HG02623 (cell line): Measurements from ENCODE around the gene PHLPP1.

ENCODE experiments used
- ATAC-seq: cut with Tn5 transposase; IDR thresholded peaks from one replicate; pipeline ENCODE4 v1.9.1; 2021; ENCODE audit warnings: moderate library complexity; ENCODE audit not compliant: unreplicated experiment

PHLPP1 gene

GRCh38 chr18:62717169-62717924 is 2.0 kb downstream of the PHLPP1 start:
- no peak for ATAC-seq

DNA sequence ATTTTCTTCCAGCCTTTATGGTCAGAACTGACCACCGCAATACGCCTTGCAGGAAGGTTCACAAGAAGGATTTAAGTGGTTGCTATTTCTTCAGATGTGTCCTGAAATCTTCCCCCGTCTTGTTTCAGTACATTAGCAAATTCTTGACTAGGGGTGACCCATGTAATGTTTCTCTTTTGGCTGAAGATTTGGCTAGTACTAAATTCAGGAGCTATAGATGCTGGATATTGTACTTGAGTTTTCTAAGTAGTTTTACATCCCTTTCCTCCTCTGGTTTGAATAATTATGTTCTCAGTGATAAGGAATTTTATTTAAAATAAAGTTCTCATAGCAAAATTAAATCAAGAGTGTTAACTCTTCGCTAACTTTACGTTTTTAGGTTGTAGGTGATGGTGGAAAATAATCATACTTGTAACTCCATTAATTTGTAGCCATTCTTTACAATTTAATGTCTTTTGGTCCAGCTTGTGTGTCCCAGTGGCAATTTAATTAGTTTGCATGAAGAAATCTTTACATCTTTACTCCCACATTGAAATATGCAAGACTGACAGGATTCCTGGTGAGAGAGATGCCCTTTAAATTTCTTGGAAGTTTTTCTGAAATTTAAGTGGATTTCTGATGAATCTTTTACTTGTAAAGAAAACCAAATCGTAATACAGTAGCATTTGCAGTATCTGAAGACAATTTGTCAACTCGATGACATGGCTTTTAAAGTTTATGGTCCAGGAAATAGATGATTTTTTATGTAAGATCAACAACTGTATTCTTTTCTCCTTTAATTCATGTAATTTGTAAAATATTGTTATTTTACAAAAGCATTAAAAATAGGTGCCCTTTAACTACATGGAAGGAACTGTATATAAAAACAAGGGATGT is 2.8 kb downstream of the PHLPP1 start:
- ATAC-seq, result no peak

DNA sequence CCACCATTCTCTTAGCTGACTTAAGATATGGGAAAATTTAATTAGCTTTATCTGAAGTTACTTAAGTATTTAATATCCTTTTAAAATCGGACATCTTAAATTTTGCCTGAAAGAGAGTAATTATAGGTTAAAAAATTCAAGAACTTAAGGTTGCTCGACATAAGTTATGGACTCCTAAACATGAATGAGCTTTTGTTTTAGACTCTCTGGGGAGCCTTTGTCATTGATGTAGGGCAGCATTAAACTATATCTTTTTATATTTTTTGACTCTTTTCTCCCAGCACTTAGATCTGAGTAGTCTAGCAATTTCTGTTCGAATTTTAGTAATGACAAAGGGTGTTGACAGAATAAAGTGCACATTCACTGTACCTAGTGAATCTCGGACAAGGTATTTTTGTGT is 4.7 kb downstream of the PHLPP1 start:
- ATAC-seq, result no peak

- ATAC-seq, result no peak
These were observed 5.6 kb downstream of the PHLPP1 start for GRCh38 chr18:62720766-62721613.

GRCh38 chr18:62721839-62722795 is 6.8 kb downstream of the PHLPP1 start:
- ATAC-seq, result no peak

DNA sequence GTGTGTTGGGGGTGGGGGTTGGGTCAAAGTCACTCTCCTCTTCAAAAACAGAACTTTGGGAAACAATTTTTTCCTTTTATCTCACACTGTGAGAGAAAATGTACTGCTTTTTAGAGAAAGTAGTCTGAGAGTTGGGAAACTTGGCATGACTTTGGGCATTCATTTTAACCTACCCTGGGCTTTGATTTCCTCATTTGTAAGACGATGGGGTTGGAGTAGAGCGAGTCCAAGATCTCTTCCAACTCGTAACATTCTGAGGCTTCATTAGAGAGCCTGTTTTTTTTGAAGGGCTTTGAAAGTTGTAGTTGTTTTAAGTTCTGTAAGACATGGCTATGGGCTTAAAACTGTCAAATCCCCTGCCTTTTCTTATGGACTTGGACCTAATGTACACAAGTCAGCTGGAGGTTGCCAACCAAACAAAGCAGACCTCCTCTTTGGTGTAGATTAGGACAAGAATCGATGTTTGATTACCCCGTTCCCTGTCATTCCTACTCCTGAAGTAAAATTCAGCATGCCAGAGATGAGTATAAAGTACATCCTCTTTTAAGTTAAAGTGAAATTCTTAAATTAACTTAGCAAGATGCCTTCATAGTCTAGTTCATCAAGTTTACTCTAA is 8.4 kb downstream of the PHLPP1 start:
- ATAC-seq, result no peak

- no peak for ATAC-seq
These were observed 10.6 kb downstream of the PHLPP1 start for GRCh38 chr18:62725896-62726295.

GRCh38 chr18:62728254-62728653 is 12.9 kb downstream of the PHLPP1 start:
- no peak for ATAC-seq

- peak; percentile 89 for ATAC-seq
These were observed 14.4 kb downstream of the PHLPP1 start for GRCh38 chr18:62729487-62730386.

DNA sequence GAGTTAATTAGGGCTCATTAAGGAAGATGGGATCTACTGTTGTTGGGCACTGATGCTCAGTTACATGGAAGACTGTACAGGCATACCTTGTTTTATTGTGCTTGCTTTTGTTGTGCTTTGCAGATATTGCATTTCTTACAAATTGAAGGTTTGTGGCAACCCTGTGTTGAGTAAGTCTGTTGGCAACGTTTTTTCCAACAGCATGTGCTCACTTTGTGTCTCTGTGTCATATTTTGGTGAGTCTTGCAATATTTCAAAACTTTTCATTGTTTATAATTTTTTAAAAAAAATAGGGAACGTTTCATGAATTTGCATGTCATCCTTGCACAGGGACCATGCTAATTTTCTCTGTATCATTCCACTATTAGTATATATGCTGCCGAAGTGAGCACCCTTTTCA is 15.6 kb downstream of the PHLPP1 start:
- ATAC-seq, result no peak

DNA sequence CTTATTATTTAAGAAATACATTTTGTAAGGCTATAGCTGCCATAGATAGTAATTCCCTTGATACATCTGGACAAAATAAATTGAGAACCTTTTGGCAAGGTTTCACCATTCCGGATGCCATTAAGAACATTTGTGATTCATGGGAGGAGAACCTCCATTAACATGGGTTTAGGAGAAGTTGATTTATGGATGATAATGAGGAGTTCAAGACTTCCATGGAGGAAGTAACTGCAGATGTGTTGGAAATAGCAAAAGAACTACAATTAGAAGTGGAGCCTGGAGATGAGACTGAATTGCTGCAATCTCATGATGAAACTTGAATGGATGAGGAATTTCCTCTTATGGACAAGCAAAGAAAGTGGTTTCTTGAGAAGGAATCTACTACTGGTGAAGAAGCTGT is 17.3 kb downstream of the PHLPP1 start:
- no peak for ATAC-seq

- no peak for ATAC-seq
These were observed 18.9 kb downstream of the PHLPP1 start for GRCh38 chr18:62734290-62734689.

DNA sequence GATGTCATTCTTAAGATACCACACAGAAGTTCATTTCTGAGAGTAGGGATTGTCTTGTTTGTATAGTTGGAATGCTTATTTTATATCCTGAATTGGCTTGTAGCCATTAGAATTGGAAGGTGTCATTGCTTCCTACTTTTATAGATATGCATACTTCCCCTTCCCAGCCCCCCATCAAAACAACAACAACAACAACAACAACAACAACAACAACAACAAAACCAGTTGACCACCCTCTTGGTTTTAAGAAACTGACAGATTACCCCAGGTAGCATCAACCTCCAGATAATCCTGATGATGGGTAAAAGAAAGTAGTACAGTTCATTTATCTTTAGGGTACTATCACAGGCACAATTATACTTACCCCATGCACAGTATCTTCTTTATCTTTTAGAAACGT is 20.0 kb downstream of the PHLPP1 start:
- no peak for ATAC-seq

GRCh38 chr18:62736077-62736855 is 20.9 kb downstream of the PHLPP1 start:
- no peak for ATAC-seq

DNA sequence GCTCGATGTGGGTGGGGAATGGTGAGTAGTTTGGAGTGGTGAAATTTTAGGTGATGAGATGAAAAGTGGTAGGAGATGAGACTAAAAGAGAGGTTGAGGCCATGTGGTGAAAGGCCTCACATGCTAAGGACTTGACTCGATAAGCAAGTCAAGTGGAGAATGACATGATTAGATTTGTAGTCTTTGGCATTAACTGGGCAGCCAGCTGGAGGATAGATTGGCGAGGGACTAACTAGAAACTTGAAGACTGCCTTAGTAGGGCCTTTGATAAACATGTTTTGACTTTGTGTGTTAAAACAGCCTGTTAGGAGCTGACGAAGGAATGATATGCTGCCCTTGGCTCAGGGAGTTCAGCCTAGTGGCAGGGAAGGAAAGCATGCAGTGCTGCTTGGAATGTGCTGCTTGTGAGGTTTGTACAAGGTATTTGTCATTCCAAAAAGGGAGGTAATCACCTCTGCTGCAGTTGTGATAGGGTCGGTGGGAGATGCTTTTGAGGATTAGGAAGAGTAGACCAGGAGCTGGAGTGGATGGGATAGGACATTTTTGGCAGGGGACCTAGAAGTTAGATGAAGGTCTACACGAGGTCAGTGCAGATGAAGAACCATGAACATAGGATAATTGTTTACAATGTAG is 22.0 kb downstream of the PHLPP1 start:
- ATAC-seq, result no peak

DNA sequence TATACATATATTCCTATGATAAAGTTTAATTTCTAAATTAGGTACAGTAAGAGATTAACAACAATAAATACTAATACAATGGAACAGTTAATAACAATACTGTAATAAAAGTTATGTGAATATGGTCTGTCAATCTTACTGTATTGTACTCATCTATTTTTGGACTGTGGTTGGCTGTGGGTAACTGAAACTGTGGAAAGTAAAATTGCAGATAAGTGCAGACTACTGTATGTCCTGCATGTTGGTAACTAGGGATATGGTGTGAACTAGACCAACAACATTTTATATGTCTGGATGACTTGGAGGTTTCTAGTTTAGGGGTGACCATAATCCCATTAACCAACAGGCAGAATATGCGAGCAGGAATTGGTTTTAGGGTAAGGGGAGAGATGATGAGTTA is 23.3 kb downstream of the PHLPP1 start:
- ATAC-seq, result no peak

DNA sequence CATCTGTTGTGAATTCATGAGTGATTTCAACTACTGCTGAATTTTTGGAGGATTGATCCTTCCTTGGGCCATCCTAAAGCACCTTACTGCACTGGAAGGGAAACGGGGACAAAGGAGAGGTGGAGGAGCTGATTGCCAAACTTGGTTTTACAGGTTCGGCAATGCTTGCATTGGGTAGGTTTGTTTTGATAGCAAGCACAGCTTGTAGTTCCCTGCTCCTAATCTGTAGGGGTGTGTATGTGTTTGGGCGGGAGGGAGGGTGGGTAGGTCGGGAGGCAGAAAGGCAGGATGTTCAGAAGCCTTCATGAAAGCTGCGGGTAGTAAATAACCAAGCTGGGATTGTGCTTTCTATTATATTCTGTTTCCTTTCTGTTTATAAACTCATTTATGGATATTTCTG is 24.6 kb downstream of the PHLPP1 start:
- no peak for ATAC-seq
